ENCODE data around the gene FCN1.
"Not testable (repeated sequence)": the region's sequence is repeated elsewhere in the genome, so short reads cannot be mapped to it uniquely, and the experiment has no call there.

FCN1 gene

DNA sequence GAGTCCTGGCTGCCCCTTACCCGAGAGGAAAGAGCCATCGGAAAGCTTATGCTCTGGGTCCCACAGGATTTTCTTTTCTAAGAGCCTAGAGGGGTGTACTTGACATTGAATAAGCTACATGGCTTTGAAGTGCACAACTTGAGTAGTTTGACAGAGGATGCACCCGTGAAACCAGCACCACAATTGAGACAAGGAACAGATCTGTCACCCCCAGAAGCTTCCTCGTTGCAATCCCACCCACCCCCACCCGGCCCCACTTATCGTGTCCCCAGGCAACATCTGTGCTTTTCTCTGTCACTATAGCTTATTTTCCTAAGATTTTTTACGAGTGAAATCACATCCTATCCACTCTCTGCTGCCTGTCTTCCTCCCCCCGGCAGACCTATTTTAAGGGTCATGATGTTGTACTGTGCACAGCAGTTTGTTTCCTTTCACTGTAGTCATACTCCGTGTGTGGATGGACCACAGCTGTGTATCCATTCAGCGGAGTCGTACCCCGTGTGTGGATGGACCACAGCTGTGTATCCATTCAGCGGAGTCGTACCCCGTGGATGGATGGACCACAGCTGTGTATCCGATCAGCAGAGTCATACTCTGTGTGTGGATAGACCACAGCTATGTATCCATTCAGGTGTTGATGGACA, 45.9 kb downstream of the FCN1 start:
- no peak for DNase-seq (ENCODE audit: low spot score)

DNA sequence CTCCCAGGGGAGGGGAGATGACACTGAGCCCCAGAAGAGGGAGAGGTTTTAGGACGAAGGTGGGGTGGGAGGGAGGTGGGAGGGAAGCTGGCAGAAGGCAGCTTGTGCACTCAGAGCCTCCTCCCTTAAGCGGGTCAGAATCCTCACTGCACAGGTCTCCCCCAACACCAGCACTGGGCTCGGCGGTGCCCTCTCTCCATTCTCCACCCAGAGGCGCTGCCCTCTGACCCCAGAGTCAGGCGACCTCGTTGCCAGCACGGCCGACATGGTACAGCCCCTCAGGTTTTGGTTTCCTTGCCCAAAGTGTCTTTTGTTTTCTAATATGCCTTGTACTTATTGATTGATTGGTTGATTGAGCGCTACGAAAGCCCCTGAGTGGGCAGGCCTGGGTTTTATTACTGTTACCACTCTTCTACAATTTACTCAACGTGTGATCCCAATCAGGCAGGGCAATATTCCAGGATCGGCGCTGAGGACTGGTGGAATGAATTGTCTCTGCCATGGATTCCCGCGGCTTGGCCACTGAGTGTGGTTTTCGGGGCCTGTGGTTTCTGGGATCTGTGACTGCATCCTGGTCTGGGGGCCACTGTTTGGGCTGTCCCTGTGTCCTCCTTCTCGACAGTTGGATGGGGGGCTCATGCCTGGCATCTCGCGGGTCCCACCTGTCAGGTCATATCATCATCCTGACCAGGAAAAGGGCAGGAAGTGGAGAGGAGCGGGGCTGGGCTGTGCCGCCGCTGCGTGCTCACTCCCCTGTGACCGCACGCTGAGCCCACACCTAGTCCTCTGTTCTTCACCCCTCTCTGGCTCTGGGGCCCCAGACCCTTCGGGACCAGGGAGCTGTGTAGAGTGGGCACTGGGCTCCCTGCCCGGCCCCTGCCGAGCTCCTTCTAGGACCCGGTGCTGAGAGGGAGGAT, 46.7 kb downstream of the FCN1 start:
- DNase-seq (ENCODE audit: low spot score), result no peak

DNA sequence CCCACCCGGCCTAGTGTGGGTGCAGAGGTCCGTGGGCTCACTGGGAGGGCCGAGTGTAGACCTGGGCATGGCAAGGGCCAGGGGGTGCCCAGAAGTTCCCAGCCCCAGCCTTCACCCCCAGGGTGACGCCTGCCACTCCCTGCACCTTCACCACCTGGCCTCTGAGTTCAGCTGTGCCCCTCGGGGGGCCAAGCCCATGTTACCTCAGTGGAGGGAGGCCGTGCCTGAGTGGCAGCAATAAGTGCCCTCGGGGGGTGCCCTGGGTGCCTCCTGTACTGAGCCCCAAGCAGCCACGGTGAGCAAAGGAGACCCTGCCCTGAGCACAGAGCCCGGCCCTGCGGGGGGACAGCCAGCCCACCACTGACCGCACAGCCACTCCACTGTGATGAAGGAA, 47.4 kb downstream of the FCN1 start:
- no peak for DNase-seq (ENCODE audit: low spot score)

DNA sequence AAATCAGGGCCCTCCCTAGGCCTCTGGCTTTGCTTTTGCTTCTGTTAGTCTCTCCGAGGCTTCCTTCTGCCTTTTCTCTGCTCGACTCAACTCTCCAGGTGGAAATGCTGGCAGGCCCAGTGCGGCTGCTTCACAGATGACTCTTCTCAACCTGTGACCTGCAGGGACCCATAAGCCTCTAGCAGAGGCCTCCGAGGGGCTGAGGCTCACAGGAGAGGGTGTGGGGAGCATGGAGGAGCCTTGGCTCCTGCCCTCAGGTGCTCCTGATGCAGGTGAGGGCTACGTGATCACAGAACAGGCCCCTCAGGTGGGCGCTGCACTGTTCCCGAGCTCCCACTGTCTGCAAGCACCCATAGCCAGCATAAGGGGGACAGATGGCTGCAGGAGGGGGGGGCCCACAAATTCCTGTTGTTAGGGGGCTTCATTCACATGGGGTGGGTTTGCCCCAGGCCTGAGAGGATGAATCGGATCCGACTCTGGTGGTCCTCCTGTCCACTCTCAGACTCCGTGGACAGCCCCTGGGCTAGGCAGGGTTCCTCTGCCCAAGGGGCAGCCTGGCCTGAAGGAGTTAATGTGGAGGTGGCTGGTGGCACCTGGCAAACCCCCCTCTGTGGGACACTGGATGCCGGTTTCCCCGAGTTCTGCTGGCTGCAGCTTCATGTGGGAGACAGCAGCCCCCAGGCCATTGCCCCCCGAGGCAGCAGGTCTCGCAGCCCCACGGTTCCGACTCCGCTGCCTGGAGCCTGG, 48.0 kb downstream of the FCN1 start:
- no peak for DNase-seq (ENCODE audit: low spot score)

DNA sequence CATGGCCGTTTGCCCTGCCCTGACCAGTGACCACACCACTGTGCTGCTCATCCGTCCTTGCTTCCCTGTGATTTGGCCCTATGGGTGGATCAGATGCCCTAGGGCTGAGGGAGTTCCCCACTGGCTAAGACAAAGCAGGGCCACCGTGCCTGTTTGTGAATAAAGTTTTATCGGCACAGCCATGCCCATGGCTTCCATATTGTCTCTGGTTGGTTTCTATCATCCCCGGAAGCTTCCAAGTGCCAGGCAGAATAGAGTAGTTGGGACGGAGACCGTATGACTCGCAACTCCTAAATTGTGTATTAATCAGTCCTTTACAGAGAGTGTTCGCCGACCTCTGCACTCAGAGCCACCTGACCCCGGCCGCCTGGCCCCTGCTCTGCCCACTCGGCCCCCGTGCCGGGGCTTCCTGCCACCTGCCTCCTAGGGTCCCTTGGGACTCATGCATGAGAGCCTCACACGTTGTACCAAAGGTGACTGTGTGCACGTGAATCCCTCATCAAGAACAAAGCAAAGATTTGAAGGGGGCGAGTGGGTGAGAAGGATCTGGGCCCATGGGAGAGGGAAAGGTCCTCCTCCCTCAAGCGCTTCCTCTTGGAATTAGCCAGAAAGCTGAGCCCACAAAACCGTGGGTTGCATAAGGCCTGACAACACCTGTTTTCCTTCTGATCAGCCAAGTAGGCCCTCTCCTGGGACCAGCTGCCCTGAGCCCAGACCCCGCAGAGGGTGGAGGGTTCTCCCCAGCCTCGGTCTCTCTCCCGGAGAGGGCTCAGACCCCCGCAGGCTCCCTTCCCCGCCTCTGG, 48.8 kb downstream of the FCN1 start:
- no peak for DNase-seq (ENCODE audit: low spot score)

DNA sequence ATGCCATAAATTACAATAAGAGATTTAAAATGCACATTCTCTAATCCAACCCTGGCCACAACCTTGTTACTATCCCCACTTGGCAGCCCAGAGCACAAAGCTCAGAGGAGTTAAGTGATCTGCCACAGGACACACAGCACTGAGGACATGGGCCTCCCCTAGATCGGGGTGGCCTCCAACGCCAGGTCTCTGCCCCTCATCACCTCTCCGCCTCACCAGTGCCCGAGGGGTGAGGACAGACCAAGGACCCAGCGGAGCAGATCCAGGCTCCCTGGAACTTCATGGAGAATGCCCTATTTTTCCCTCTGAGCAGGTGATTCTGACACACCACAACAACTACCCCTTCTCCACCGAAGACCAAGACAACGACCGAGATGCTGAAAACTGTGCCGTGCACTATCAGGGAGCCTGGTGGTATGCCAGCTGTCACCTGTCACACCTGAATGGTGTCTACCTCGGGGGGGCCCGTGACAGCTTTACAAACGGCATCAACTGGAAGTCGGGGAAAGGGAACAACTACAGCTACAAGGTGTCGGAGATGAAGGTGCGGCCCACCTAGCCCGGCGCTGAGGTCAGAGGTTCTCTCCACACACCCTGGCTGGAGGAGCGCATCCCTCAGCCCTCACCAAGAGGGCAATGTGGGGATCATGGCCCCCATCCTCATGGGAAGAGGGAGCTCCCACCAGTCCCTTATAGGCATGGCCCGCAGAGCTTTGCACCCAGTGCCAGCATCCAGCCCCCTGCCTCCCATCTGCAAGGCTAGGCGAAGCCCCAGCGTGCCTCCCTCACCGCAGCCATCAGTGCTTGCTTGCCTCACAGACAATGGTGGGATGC, 49.6 kb downstream of the FCN1 start:
- DNase-seq (ENCODE audit: low spot score), result no peak

DNA sequence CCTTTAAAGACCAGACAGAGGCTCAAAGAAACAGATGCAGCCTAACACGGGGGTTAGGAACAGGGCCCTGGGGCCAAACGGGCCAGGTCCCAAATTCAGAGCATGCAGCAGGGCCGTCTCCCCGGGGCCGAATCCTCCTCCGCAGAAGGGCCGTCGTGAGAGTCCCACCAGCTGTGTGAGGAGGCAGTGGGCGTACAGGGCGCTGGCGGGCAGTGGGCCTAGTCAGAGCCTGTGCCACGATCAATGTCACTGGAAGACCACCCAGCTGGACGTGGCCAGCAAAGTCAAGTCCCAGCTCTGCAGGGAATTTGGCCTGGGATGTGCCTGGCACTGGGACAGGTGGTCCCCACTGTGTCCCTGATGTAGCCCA, 52.9 kb downstream of the FCN1 start:
- DNase-seq (ENCODE audit: low spot score), result no peak

DNA sequence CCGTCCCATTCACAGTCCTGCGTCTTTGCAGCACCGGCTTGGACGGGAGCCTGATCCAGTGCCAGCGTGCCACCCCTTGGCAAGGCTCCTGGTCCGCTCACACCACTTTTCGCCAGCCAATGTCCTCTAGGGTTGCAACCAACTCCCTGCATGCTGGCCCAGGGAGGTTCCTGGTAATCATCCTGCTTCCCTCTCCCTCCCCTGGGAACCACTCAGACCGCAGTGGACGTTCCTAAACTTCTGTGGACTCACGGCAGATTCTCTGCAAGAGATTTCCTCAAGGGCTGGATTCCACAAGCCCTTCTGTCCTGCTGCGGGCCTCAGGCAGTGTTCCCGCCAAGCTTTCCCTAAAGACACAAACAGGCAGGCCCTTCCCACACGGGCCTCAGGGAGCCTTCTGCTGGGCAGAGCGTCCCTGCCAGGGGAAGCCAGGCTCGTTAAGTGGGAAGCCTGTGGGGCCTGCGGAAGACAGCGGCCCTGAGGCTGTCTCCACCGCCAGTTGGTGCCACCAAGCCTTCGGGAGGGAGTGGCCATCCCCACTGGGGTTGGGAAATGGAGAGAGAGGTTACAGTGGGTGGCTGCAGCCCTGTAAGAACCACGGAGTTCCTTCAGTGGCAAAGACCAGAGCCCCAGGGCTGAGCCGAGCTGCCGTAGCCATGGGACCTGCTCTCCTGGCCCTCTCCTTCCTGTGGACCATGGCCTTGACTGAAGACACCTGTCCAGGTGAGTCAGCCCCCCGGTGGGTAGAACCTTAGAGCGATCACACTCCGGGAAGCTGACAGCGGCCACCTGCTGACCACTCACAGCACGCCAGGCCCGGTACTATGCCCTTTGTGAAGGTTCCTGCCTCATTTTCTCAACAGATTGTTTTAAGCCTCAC, 53.5 kb downstream of the FCN1 start:
- no peak for DNase-seq (ENCODE audit: low spot score)

DNA sequence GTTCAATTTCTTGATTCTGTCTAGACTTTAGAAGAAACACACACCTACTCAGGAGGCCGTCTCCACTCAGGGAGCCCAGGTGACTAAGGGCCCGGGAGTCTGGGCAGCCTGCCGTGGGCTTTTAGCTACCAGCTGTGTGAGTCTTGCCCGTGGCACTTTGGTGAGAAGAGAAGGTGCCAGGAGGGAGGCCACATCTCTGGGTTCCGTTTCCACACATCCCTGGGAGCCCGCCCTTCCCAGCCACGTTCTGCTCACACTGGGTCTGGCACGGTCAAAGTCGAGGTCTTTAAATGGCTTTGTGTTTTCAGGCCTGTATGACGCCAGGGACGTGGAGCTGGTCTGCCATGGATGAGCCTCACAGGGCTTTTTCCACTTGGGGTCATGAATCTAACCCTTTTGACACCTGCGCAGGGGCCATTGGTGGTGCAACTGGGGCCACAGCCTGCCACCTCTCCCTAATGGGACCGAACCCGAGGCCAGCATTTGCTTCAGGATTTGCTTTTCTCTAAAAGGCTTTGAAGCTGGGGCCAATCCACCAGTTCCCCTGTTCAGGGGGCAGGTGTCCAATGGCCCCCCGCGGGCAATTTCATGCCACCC, 54.3 kb downstream of the FCN1 start:
- no peak for DNase-seq (ENCODE audit: low spot score)

DNA sequence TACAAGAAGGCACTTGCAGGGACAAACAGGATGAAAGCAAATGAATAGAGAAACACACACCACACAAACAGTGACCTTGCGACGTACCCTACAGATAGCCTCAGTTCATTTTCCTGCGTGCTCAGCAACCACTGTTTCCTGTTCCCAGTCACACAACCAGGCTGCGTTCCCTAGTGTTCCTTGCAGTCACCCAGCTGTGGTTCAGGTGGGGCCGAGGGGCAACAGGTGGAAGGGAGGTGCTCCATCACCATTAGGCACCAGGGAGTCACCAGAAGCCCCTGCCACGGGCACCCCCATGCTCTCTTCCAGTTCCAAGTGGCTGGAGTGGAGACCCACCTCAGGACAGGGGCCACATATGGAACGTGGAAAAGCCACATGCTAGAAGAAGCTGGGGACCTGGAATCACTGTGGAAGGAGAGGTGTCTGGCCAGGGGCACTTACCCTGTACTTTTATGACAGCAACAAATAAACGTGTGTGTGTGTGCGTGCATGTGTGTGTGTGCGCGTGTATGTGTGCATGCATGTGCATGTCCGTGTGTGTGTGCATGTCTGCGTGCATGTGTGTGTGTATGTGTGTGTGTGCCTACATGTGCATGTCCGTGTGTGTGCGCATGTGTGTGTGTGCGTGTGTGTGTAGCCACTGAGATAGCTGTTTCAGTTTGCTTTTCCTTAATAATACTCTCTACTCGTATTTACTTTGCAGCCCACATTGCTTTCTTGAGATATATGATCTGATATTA, 55.9 kb downstream of the FCN1 start:
- no peak for DNase-seq (ENCODE audit: low spot score)

DNA sequence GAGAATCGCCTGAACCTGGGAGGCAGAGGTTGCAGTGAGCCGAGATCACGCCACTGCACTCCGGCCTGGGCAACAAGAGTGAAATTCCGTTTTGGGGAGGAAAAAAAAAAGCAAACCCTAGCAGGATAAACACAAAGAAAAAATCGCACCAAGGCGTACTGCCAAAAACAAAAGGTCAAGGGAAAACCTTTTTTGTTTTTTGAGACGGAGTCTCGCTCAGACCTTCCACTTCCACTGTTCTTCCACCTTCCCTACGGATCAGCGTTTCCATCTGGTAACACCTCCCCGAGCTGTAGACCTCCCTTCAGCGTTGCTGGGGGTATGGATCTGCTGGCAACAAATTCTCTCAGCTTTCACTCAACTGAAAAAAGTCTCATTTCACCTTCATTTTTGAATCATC, 57.2 kb downstream of the FCN1 start:
- DNase-seq (ENCODE audit: low spot score), result no peak

DNA sequence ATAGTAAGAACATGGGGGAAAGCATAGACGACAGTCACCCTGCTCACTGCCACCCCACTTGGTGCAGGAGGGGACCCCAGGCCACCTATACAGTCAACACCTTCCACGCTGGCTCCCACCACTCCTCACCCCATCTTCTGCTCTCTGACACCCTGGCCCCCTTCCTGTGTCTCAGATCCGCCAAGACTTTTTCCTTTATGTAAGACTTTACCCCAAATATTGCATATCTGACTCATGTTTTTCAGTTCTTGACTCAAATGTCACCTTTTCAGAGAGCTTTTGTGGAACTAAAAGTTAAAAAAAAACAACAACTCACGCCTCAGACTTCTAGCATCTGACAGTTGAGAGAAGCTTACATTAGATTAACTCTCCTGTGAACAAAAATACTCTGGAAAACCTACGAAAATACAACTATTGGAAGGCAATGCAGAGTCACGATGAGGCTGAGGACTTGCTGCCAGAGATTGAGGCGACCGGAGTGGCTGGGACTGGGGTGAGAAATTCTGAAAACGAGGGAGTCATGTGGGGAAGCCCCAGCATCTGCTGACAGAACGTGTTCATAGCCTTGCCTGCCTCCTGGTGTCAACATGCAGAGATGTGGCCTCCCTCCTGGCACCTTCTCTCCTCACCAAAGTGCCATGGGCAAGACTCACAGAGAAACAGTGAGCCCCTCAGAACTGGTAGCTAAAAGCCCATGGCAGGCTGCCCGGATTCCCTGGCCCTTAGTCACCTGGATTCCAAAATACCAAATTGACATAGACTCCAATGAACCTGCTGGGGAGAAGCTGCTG, 59.5 kb downstream of the FCN1 start:
- DNase-seq (ENCODE audit: low spot score), result no peak

DNA sequence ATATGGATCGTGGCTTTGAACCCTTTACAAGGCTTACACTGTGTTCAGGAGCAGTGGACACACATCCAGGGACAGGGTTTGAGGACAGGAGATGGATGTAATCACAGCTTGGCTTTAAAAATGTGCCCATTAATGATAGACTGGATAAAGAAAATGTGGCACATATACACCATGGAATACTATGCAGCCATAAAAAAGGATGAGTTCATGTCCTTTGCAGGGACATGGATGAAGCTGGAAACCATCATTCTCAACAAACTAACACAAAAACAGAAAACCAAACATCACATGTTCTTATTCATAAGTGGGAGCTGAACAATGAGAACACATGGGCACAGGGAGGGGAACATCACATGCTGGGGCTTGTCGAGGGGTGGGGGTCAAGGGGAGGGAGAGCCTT, 60.3 kb downstream of the FCN1 start:
- DNase-seq (ENCODE audit: low spot score), result not testable (repeated sequence)

DNA sequence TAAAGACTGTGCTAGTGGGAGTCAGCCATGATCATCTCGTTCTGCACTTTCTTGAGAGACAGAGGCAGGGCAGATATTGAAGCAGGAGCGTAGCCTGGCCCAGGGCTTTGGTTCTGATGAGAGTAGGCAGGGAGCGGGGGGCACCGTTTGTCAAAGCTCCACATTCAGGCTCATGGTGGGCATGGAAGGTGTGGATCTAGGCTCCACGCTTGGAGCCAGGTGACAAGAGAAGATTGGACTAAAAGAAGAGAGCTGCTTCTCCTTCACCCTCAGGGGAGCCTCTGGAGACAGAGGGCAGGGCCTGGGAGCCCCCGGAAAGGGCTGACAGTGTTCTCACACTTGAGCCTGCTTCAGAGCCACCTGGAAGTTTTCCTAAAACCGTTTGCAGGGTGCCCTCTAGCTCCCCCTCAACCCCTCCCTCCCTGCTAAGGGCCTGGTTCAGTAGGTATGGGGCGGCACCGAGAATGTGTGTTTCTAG, 61.8 kb downstream of the FCN1 start:
- no peak for DNase-seq (ENCODE audit: low spot score)
